ENCODE data around the gene IQCH.

DNA sequence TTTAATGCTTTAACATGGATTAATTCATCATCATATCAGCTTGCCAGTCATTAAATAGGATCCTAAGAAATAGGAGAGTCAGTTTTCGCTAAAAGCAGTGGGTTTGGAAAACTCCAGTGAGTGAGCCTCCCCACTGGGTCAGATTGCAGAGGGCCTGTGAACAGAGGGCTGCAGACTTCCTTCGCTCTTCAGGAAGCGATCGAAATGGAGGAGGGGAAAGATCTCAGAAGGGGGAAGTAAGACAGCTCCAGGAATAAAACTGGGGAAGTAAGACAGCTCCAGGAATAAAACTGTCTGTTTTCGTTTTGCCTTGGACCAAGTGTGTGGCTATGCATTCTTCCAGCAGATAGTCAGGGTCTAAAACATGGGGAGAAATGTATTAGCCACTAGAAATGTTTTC lies 141.5 kb downstream of the IQCH start:
- TF ChIP-seq, protein P1, sequence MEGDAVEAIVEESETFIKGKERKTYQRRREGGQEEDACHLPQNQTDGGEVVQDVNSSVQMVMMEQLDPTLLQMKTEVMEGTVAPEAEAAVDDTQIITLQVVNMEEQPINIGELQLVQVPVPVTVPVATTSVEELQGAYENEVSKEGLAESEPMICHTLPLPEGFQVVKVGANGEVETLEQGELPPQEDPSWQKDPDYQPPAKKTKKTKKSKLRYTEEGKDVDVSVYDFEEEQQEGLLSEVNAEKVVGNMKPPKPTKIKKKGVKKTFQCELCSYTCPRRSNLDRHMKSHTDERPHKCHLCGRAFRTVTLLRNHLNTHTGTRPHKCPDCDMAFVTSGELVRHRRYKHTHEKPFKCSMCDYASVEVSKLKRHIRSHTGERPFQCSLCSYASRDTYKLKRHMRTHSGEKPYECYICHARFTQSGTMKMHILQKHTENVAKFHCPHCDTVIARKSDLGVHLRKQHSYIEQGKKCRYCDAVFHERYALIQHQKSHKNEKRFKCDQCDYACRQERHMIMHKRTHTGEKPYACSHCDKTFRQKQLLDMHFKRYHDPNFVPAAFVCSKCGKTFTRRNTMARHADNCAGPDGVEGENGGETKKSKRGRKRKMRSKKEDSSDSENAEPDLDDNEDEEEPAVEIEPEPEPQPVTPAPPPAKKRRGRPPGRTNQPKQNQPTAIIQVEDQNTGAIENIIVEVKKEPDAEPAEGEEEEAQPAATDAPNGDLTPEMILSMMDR (IDR thresholded peaks at IDR 0.05) = no peak
- TF ChIP-seq POLR2A (IDR thresholded peaks at IDR 0.05) = no peak

Data from sigmoid colon (tissue), 3 donors.